H1 (cell line): ENCODE results near the gene MATN1.

Source experiments
- EP300 ChIP-seq, 2 experiments: IDR thresholded peaks; 1 replicate in 1 of 2; 2 replicates in 1 of 2; pipeline ENCODE4 v1.6.1; 2011 to 2012; ENCODE audit warnings: low read depth in 2 of 2, low read length in 2 of 2, mild to moderate bottlenecking in 2 of 2, borderline replicate concordance in 1 of 2, inconsistent platforms in 1 of 2, moderate library complexity in 1 of 2
- KDM1A ChIP-seq: fragments of 200-600, 300-600 bp; sonication (generic); IDR thresholded peaks from 2 replicates; pipeline ENCODE4 v1.7.1; 2016; ENCODE audit warnings: mild to moderate bottlenecking, low read length, borderline replicate concordance
- POLR2A ChIP-seq, 2 experiments: IDR thresholded peaks; 1 replicate in 1 of 2; 2 replicates in 1 of 2; pipeline ENCODE4 v1.6.1; 2011; ENCODE audit warnings: low read depth in 2 of 2, low read length in 2 of 2, mild to moderate bottlenecking in 2 of 2; ENCODE audit errors: control extremely low read depth in 1 of 2
- RFX5 ChIP-seq: IDR thresholded peaks from 2 replicates; pipeline ENCODE4 v1.6.1; 2011; ENCODE audit warnings: low read depth, low read length, improper control_type of control experiment, borderline replicate concordance
- RXRA ChIP-seq: IDR thresholded peaks from 2 replicates; pipeline ENCODE4 v1.6.1; 2011; ENCODE audit warnings: low read depth, mild to moderate bottlenecking, low read length, moderate library complexity; ENCODE audit not compliant: insufficient read depth
- TCF12 ChIP-seq: IDR thresholded peaks from 2 replicates; pipeline ENCODE4 v1.6.1; 2011; ENCODE audit warnings: low read depth, mild to moderate bottlenecking, low read length
- ZNF274 ChIP-seq: IDR thresholded peaks from 2 replicates; pipeline ENCODE4 v1.7.0; 2012; ENCODE audit warnings: low read length, borderline replicate concordance; ENCODE audit errors: extremely low read depth
- TF ChIP-seq, protein P1 (sequence below), 3 experiments: IDR thresholded peaks; 1 replicate in 2 of 3; 2 replicates in 1 of 3; pipeline versions ENCODE4 v1.5.1 to v1.6.1; 2011; ENCODE audit warnings: low read length in 3 of 3, mild to moderate bottlenecking in 3 of 3, inconsistent platforms in 2 of 3, low read depth in 1 of 3, moderate library complexity in 1 of 3; ENCODE audit not compliant: insufficient read depth in 1 of 3; ENCODE audit errors: control extremely low read depth in 1 of 3

GRCh38 chr1:30738040-30738714 lies 14.8 kb upstream of the MATN1 start:
- TF ChIP-seq RXRA (no peak), TCF12 (no peak), POLR2A (IDR thresholded peaks at IDR 0.05; ENCODE audit: control extremely low read depth in 1 of 2, low read depth in 2 of 2, low read length in 2 of 2) (no peak), RFX5 (no peak), EP300 (IDR thresholded peaks at IDR 0.05; ENCODE audit: borderline replicate concordance in 1 of 2, low read depth in 2 of 2, low read length in 2 of 2) (no peak), ZNF274 (no peak), KDM1A (no peak)
- TF ChIP-seq, protein P1, sequence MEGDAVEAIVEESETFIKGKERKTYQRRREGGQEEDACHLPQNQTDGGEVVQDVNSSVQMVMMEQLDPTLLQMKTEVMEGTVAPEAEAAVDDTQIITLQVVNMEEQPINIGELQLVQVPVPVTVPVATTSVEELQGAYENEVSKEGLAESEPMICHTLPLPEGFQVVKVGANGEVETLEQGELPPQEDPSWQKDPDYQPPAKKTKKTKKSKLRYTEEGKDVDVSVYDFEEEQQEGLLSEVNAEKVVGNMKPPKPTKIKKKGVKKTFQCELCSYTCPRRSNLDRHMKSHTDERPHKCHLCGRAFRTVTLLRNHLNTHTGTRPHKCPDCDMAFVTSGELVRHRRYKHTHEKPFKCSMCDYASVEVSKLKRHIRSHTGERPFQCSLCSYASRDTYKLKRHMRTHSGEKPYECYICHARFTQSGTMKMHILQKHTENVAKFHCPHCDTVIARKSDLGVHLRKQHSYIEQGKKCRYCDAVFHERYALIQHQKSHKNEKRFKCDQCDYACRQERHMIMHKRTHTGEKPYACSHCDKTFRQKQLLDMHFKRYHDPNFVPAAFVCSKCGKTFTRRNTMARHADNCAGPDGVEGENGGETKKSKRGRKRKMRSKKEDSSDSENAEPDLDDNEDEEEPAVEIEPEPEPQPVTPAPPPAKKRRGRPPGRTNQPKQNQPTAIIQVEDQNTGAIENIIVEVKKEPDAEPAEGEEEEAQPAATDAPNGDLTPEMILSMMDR (IDR thresholded peaks at IDR 0.05; ENCODE audit: control extremely low read depth in 1 of 3, insufficient read depth in 1 of 3, low read depth in 1 of 3, low read length in 3 of 3): peak in 2 of 3 experiments; percentile 49 to 71; a peak in 3 of 4 replicates
